Left lung (tissue), 10 donors: Measurements from ENCODE around the gene CASP12. TPM values are rescaled to one million over a fixed set of nuclear protein-coding genes. Genes with fewer than 3 reads are reported as not detected.
A peak's percentile ranks its signal among the peaks of the same experiment; 100 is the strongest.

Experiments used
- ATAC-seq: fragments of 200-7000 bp; cut with Tn5 transposase; one replicate; pipeline ENCODE4 v1.9.1; 2020; ENCODE audit warnings: moderate library complexity
- DNase-seq, 4 donors: peaks; one replicate each; pipeline ENCODE4 v3.0.0-alpha.2; 2013 to 2020
- H3K27ac ChIP-seq, 2 donors: fragments of 200-600 bp; sonication (generic) in 1 of 2; one replicate each; pipeline versions ENCODE4 v1.5.0 to v1.8.0; 2020 to 2021
- H3K27me3 ChIP-seq, 2 donors: fragments of 200-600 bp; sonication (generic) in 1 of 2; one replicate each; pipeline versions ENCODE4 v1.5.0 to v1.8.0; 2020 to 2021
- H3K36me3 ChIP-seq, 2 donors: fragments of 200-600 bp; sonication (generic) in 1 of 2; one replicate each; pipeline versions ENCODE4 v1.5.0 to v1.8.0; 2020 to 2021
- H3K4me1 ChIP-seq, 2 donors: fragments of 200-600 bp; one replicate each; pipeline ENCODE4 v1.8.0; 2021
- H3K4me3 ChIP-seq, 2 donors: fragments of 200-600 bp; sonication (generic) in 1 of 2; one replicate each; pipeline versions ENCODE4 v1.5.0 to v1.8.0; 2020 to 2021; ENCODE audit warnings: mild to moderate bottlenecking in 1 of 2
- H3K9me3 ChIP-seq, 2 donors: fragments of 200-600 bp; sonication (generic) in 1 of 2; one replicate each; pipeline versions ENCODE4 v1.5.0 to v1.8.0; 2020 to 2021
- CTCF ChIP-seq, 2 donors: fragments of 200-600 bp; sonication (generic) in 1 of 2; IDR thresholded peaks; one replicate each; pipeline versions ENCODE4 v1.5.0 to v1.8.0; 2021; ENCODE audit warnings: antibody characterized with exemption in 2 of 2
- intact Hi-C, 2 donors: fragments of 100-400 bp; cut with DNase I; formaldehyde crosslinking; loops; one replicate each; pipeline versions ENCODE4 v1.11.2 to v1.14.2; 2022
- polyA plus RNA-seq, 6 donors: library from polyadenylated mRNA; unstranded; fragments of 120-200 nt; gene quantifications; one replicate each; pipeline ENCODE4 v1.2.1, GENCODE V29; 2013; ENCODE audit not compliant: insufficient read length in 6 of 6
- total RNA-seq, 2 donors: library from RNA; stranded (reverse); fragmentation: NEBNext Ultra II Directional; extraction: Animal tissue kit (Norgen Biotek cat#: 25700); gene quantifications; one replicate each; pipeline ENCODE4 v1.2.1, GENCODE V29; 2021
- donor health status: DM: no; HTN: yes; CAD: no.
- donor health status: DM: no; HTN: no; CAD: no.

Gene CASP12
- total and polyA plus RNA-seq, 8 donors, result 0.61 to 1.2 (median 0.97) TPM

- no peaks in the 10 kb centered on the region for H3K36me3 ChIP-seq
- H3K4me3 ChIP-seq, result no peak overlapping the region
- intact Hi-C loops, result no loop called here
- H3K4me1 ChIP-seq, result peaks cover 0 to 4% of the 10 kb centered on the region in 2 donors
- TF ChIP-seq CTCF (IDR thresholded peaks at IDR 0.05), result no peak
- H3K27ac ChIP-seq, result peak overlapping the region in 1 of 2 donors; percentile 9
- H3K27me3 ChIP-seq, result no peaks in the 10 kb centered on the region
- peaks cover 0 to 11% of the 10 kb centered on the region in 2 donors for H3K9me3 ChIP-seq
- DNase-seq, result no peak
- ATAC-seq, result no peak
These were observed 57.1 kb downstream of the CASP12 start for GRCh38 chr11:104841185-104841584.

GRCh38 chr11:104837969-104838639 is 60.2 kb downstream of the CASP12 start:
- no peak for TF ChIP-seq CTCF (IDR thresholded peaks at IDR 0.05)
- no peak for ATAC-seq

GRCh38 chr11:104836691-104837090 is 61.6 kb downstream of the CASP12 start:
- peak in 1 of 4 donors; percentile 10 for DNase-seq
- Histone ChIP-seq H3K4me1 (no peaks in the 10 kb centered on the region), H3K4me3 (no peak overlapping the region), H3K36me3 (no peaks in the 10 kb centered on the region), H3K27me3 (no peaks in the 10 kb centered on the region), H3K27ac (no peak overlapping the region), H3K9me3 (peaks cover 0 to 11% of the 10 kb centered on the region in 2 donors)
- no peak for TF ChIP-seq CTCF (IDR thresholded peaks at IDR 0.05)
- peak; percentile 23 for ATAC-seq
- intact Hi-C loops, result no loop called here

More at GRCh38 chr11:104837969-104838639, 60.2 kb downstream of the CASP12 start:
- Histone ChIP-seq H3K27me3 (no peaks in the 10 kb centered on the region), H3K4me1 (peaks cover 0 to 4% of the 10 kb centered on the region in 2 donors), H3K27ac (no peak overlapping the region), H3K9me3 (peaks cover 0 to 11% of the 10 kb centered on the region in 2 donors), H3K4me3 (no peak overlapping the region), H3K36me3 (no peaks in the 10 kb centered on the region)
- no peak for DNase-seq
- intact Hi-C loops, result no loop called here

Other genes with a start within 250 kb of the CASP12 start
- 100 to 1,000 TPM in 1 of 2 donors, 10 to 100 TPM in 1; 91.8 to 103 TPM for gene CASP4, start 70.1 kb upstream of the CASP12 start, total RNA-seq
- gene CASP4, start 70.1 kb upstream of the CASP12 start, polyA plus RNA-seq, result 10 to 100 TPM; 62.6 to 97.4 (median 82.5) TPM
- gene CASP5, start 124.7 kb upstream of the CASP12 start, total RNA-seq, result 1 to 10 TPM in 1 of 2 donors, under 1 TPM in 1; 0.50 to 3.3 TPM
- under 1 TPM in 4 of 6 donors, not detected in 2; 0.13 to 0.31 (median 0.21) TPM for gene CASP5, start 124.7 kb upstream of the CASP12 start, polyA plus RNA-seq
- gene CASP1, start 136.7 kb upstream of the CASP12 start, total RNA-seq, result 10 to 100 TPM; 56.8 to 84.0 TPM
- 10 to 100 TPM; 21.2 to 32.4 (median 26.1) TPM for gene CASP1, start 136.7 kb upstream of the CASP12 start, polyA plus RNA-seq
- 10 to 100 TPM; 55.9 to 56.3 TPM for gene CARD16, start 146.9 kb upstream of the CASP12 start, total RNA-seq
- gene CARD16, start 146.9 kb upstream of the CASP12 start, polyA plus RNA-seq, result 10 to 100 TPM; 17.7 to 26.6 (median 22.3) TPM
- gene CARD18, start 241.3 kb upstream of the CASP12 start, total RNA-seq, result not detected
- not detected for gene CARD18, start 241.3 kb upstream of the CASP12 start, polyA plus RNA-seq